Measurements from ENCODE around the gene CYB561D2.

GRCh38 chr3:50345586-50346234 lies 5.0 kb upstream of the CYB561D2 start, which contains the start of gene ZMYND10:
- no peak for TF ChIP-seq CTCF (IDR thresholded peaks at IDR 0.05; ENCODE audit: poor library complexity, severe bottlenecking)
- TF ChIP-seq REST (IDR thresholded peaks at IDR 0.05; ENCODE audit: borderline replicate concordance): no peak
- no peak for TF ChIP-seq POLR2AphosphoS5 (IDR thresholded peaks at IDR 0.05)
- TF ChIP-seq EZH2 (IDR thresholded peaks at IDR 0.05; ENCODE audit: borderline replicate concordance, insufficient read depth, low read length, poor library complexity, severe bottlenecking): no peak
- TF ChIP-seq EP300 (conservative IDR thresholded peaks at IDR 0.05; ENCODE audit: poor library complexity, severe bottlenecking): no peak
- TF ChIP-seq RAD21 (conservative IDR thresholded peaks at IDR 0.05): no peak
- no peak for TF ChIP-seq SMC3 (conservative IDR thresholded peaks at IDR 0.05; ENCODE audit: poor library complexity)

Data from neural cell (in vitro differentiated cells).